Left ventricle myocardium superior (tissue), 1 donor: ENCODE data around the gene PLCB1. TPM values are rescaled to one million over a fixed set of nuclear protein-coding genes. Genes with fewer than 3 reads are reported as not detected.

Experiments used
- ATAC-seq: fragments of 200-7000 bp; cut with Tn5 transposase; one replicate; pipeline ENCODE4 v1.9.1; 2020; ENCODE audit warnings: mild to moderate bottlenecking, moderate library complexity
- DNase-seq: peaks from one replicate; pipeline ENCODE4 v3.0.0-alpha.2; 2020
- intact Hi-C: fragments of 100-400 bp; cut with micrococcal nuclease; formaldehyde crosslinking; loops from one replicate; pipeline ENCODE4 v1.11.0; 2022
- total RNA-seq: library from RNA; stranded (reverse); fragmentation: NEBNext Ultra II Directional; extraction: Animal tissue kit (Norgen Biotek cat#: 25700); gene quantifications from one replicate; pipeline ENCODE4 v1.2.1, GENCODE V29; 2021
- donor health status: DM: no; HTN: yes; CAD: no; lungs with severe emphysema.

Gene PLCB1
- total RNA-seq, 1 donor from 2014 or later: 7.7 TPM

DNA sequence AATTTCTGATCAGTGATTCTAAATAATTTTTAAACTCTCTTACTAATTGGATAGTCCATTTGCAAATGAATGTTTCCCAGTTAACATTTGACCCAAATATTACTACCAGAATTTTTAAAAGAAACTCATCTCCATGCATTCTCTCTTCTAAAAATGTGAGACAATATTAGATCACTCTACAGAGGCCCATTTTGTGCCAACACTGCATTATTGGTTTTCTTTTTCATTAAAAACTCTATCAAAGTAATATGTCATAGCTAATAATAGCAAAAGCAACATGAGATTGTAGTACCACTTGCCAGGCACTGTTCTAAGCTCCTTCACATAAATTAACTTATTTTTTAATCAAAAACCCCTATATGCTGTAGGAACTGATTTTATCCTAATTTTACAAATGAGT, 591.2 kb downstream of the PLCB1 start:
- intact Hi-C loops: loop anchor here (2.0 to 10.0 kb wide), 3 partner anchors 336 to 788 kb away; no protein-coding TSS in a partner anchor
- ATAC-seq (no peak), DNase-seq (no peak)

DNA sequence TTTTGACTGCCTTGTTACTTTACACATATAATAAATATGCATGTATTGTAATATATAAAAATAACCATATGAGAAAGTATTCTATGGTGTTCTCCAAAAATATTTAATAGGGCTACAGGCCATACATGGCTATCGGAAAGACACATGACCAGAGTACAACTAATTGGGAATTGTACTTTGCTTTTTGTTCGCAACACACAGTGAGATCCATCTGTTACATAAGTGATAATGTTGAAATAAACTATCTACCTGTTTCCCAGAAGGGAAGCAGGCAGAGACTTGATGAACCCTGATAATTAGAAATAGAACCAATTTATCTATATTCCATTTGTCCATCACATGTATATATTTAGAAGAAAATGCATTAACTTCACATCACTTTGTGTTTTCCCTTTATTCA, 592.8 kb downstream of the PLCB1 start:
- no peak for ATAC-seq
- intact Hi-C loops: loop anchor here (5.0 to 10.0 kb wide), 2 partner anchors 338 to 790 kb away; no protein-coding TSS in a partner anchor
- no peak for DNase-seq

DNA sequence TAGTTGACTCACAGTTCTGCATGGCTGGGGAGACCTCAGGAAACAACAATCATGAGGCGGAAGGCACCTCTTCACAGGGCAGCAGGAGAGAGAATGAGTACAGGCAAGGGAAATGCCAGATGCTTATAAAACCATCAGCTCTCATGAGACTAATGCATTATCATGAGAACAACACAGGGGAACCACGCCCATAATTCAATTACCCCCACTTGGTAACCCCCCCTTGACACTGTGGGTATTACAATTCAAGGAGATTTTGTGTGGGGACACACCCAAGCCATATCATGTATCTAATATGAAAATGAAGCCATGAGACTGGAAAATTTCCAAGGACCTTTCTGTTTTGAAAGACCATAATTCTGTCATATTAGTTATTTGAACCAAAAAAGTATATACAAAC, 594.4 kb downstream of the PLCB1 start:
- intact Hi-C loops: loop anchor here (10.0 kb wide), 1 partner anchor 792 kb away; no protein-coding TSS in a partner anchor
- ATAC-seq (no peak), DNase-seq (no peak)

DNA sequence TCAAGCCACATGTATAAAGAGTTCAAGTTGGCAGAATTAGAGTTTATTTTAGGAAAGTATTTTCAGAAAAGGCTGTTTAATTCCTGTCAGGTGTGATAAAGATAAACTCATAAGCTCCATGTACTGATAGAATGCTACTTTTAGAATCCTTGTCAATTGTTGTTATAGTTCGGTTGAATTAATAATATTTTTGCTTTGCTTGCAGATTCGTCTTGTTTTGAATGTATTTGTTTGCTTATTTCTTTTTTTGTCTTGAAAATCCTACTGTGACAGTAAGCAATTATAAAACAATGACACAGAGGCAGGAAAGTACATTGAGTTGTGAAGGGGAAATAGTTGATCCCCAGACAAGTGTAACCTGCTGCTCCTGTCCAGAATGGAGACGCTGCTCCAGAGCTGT, 602.9 kb downstream of the PLCB1 start:
- ATAC-seq: no peak
- intact Hi-C loops: no loop called here
- DNase-seq: no peak

DNA sequence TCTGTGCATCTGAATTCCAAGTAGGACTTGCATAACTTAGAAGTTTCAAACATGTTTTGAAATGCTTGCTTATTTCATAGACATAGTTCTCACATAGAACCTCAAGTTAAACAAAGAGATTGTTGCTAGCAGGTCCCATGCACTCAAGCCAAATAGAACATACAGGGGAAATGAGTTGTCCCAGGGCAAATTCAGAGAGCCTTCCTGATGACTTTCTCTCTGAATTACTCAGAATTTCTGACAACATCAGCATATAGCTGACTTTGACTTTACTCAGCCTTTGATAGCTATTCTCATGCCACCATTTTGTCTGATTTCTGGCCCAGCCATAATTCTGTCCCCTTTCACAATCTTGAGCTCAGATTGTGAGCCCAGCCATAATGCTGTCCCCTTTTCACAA, 603.6 kb downstream of the PLCB1 start:
- ATAC-seq: no peak
- no peak for DNase-seq
- intact Hi-C loops: no loop called here

DNA sequence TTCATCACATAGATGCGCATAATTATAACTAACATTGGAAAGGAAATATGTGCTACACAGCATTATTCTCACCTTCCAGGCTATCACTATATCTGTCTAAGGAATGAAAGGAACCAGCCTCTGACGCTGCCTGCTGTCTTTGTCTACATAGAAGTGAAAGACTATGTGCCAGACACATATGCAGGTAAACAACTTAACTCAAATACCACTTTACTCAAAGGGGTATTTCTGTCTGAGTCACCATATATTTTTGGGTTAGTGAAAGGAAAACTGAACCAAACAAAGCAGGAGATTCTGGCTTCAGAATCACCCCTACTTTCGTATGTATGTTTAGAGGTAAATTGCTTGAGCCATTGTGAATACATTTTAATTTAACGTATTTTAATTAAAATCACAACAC, 608.2 kb downstream of the PLCB1 start:
- intact Hi-C loops: no loop called here
- DNase-seq (no peak), ATAC-seq (no peak)

DNA sequence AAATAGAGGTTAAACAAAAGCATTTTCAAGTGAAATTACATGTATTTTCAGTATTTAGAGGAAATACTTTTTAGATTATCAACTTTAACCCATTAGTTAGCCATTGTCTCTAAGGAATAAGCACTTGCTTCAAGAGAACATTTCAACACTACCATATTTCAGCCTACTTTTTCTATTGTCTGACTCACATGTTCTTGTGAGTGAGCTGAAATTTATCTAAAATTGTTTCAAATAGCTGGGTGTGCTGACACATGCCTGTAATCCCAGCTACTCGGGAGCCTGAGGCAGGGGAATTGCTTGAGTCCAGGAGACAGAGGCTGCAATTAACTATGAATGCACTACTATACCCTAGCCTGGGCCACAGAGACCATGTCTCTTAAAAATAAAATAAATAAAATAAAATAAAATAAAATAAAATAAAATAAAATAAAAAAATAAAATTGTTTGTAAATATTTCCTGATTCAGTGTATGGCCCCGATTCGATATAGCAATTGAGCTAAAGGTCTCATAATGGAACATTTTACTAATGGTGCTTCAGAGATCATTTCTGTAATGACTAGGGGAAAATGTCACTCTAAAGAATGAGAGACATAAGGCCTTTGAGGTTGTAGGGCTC, 612.3 kb downstream of the PLCB1 start:
- no peak for ATAC-seq
- no peak for DNase-seq
- intact Hi-C loops: no loop called here

DNA sequence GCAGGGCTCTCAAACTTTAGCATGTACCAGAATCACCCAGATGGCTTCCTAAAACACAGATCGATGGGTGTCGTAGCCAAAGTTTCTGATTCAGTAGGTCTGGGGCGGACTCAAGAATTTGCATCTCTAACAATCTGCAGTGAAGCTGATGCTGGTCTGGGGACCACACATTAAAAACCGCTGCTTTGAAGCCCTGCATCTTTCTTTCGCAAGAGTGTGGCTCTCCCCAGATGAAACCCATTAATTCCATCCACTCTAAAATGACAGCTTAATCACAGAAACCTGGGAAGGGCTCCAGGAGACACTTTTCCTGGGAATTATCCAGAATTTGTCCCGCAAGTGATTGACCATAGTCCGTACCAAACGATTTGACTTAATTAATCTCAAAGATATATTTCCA, 617.0 kb downstream of the PLCB1 start:
- ATAC-seq: no peak
- intact Hi-C loops: no loop called here
- DNase-seq: no peak

DNA sequence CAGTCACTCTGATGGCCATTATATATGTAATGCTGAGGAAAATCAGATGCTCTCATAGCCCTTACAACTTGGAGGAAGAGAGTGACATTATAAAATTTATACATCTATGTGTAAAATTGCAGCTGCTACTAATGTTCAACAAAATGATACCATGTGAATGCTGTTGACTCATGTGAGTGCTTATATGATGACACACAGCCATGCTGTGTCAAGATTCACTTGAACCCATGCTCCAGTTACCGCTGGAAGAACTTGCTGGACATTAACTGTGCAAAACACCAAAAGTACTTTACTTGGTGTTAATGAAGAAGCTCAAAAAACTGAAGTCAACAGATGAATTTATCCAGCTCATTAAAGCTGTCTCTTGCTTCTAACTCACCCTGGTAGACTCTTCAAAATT, 617.9 kb downstream of the PLCB1 start:
- intact Hi-C loops: no loop called here
- no peak for DNase-seq
- no peak for ATAC-seq

DNA sequence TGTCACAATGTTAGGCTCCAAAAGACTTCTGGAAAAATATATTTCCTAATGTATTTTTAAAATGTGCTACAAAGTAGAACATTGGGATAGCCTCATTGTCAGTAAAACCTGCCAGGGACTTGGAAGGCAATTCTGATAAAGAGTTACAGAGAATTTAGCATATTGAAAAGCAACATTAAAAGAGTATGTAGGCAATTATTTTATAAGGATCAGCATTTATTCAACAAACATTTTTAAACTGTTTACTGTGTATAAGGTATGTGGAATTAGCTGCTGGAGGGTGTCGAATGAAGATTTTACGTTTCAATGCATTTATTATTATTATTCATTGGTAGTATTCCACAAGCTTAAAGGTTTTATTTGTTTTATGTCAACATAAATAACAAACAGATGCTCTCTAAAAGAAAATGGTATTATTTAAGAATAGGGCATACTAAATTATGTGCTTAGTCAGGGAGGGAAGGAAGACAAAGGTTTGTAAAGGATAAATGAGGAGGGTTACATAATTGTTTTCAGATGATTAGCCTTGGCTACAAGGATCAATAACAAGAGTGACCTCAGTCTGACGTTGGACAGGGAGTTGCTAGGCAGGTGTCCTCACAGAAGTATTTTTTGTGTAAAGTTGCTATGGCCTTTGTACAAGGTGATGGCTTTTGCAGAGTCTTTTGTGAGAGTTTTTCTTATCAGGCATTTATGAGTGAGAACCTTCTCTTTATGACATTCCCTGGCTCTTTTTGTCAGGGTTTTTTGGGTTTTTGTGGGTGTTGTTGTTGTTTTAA, 623.5 kb downstream of the PLCB1 start:
- no peak for ATAC-seq
- DNase-seq: no peak
- intact Hi-C loops: no loop called here

DNA sequence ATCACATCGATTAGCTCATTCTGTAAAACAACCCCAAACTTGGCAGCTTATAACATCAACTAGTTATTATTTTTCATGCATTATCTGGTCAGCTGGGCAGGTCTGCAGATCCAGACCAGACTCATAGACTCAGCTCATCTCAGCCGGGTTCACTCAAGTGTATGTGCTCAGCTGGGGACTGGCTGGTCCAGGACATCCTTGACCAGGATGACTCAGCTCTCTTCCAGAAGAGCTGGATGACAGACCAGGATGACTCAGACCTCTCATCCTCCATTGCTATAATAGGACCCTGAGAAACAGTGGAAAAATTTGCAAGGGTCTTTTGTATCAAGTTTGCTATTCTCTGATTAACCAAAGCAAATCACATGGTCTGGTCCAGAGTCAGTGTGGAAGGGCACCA, 624.3 kb downstream of the PLCB1 start:
- DNase-seq: no peak
- intact Hi-C loops: no loop called here
- ATAC-seq: peak; percentile 59

DNA sequence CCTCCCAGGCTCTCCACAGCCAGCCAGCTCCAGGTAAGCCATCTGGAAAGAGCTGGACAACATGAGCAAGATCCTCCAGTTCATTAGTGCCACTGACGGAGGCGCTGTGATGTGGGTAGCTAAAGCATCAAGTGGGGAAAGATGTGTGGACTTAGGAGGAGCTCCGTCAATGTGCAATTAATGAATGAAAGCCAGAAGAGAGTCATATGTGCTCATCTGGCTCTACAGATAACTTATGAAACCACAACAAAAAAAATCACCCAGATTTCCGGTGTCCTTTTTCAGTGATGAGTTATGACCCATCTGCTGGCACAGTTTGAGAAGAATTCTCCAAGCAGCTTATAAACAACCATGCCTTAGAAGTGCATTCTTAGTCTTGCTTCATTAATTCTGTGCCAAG, 625.1 kb downstream of the PLCB1 start:
- DNase-seq: no peak
- ATAC-seq: no peak
- intact Hi-C loops: no loop called here

DNA sequence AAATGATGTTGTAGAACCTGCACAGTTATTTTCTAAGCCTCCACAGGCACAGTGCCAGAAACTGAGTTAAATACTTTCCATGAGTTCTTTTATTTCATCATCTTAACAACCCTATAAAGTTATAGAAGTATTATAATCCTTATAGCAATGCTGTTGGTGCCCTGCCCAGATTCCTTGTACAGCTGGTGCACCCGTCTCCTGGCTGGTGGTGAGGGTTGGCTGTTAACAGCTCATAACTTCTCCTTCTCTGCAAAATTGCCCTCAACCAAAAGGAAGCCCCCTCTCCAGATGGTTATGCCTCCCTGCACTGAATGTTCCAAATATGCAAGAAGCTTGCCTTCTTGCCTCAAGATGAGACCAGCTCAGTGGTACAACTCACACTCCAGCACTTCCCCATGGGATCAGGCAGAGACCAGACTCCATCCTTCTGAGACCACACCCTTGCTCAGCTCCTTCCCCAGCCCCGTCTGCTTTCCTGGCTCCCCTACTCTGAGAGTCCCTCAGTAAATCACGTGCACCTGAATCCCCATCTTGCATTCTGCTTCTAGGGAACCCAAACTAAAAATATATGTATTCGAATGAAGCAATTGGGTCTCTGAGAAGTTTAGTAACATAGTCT, 632.4 kb downstream of the PLCB1 start:
- intact Hi-C loops: no loop called here
- DNase-seq (no peak), ATAC-seq (no peak)

DNA sequence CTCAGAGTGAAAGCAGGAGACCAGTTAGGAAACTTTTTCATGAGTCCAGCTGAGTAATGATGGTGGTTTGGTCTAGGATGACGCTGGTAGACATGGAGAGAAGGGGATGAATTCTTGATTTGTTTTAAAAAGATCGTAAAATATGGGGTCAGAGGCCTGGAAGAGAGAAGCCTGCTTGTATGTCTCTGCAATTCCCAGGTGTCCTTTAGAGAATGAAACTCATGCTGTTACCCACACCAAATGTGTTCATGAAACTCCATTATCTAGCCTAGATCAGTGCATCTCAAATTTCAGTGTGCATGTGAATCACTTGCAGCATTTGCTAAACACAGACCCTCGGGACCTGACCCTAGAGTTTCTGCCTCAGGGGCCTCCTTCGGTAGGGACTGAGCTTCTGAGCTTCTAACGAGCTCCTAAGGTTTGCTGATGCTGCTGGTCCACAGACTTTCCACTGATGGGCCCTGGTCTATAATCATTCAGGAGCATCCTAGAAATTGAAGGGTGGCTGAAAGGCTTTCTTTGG, 634.9 kb downstream of the PLCB1 start:
- intact Hi-C loops: no loop called here
- ATAC-seq (no peak), DNase-seq (no peak)

DNA sequence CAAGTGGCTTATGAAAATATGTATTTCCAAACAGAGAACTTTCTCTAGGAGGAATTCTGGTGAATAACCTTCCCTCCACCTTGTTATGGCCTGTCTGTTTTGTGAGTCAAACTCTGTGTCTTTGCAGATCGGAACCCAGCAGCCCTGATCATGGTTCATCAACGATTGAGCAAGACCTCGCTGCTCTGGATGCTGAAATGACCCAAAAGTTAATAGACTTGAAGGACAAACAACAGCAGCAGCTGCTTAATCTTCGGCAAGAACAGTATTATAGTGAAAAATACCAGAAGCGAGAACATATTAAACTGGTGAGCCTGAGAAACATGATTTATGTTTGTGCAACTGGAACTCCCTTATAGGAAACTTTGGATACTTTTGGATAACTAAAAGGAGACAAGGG, 642.3 kb downstream of the PLCB1 start:
- ATAC-seq (no peak), DNase-seq (no peak)
- intact Hi-C loops: no loop called here

DNA sequence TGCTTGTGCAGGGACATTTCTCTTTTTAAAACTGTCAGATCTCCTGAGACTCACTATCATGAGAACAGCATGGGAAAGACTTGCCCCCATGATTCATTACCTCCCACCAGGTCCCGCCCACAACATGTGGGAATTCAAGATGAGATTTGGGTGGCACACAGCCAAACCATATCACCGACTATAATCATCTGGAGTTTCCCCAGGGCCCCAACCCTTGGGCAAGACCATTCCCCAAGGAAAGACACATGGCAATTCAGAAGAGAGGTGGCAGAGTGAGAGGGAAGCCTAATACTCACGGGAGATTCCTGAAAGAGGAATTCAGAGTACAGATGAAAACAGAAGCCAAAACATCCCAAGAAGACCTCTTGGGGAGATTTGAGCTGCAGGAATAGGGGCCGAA, 645.8 kb downstream of the PLCB1 start:
- no peak for ATAC-seq
- intact Hi-C loops: no loop called here

DNA sequence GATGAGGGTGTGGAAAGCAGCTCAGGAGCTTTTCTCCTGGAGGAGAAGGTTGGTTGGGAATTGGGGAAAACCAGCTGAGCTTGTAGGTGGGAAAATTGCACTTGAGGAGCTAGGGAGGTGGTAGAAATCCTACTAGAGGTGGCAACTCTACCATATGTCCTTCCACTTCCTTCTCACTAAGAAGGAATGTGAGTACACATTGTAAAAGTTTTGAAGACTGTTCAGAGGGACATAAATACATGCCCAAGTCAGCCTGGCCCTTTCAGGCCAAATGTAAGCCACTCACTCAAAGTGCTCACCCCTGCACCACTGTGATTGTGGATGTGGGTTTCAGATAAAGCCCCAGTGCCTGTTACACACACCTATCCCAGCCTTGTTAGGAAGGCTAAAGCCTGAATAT, 646.3 kb downstream of the PLCB1 start:
- DNase-seq (no peak), ATAC-seq (no peak)
- intact Hi-C loops: no loop called here

More for the DNA sequence above, 645.8 kb downstream of the PLCB1 start:
- DNase-seq: no peak

DNA sequence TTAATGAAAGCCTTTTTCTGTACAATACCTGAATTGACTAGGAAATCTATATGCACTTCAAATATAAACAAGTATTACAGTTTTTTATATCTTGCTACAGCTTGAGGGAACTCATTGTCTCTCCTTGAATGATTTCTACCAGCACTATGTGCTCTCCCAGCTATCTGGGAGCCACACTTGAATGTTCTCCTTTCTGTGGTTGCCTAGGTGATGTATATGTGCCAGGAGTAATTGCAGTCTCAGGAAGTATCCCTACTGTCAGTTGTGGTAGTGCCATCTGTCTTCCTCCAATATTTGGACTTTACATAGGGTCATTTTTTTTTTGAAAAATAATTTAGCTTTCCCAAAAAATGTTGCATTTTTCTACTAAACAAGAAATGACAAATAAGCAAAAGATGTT, 648.8 kb downstream of the PLCB1 start:
- DNase-seq: no peak
- no peak for ATAC-seq
- intact Hi-C loops: no loop called here

DNA sequence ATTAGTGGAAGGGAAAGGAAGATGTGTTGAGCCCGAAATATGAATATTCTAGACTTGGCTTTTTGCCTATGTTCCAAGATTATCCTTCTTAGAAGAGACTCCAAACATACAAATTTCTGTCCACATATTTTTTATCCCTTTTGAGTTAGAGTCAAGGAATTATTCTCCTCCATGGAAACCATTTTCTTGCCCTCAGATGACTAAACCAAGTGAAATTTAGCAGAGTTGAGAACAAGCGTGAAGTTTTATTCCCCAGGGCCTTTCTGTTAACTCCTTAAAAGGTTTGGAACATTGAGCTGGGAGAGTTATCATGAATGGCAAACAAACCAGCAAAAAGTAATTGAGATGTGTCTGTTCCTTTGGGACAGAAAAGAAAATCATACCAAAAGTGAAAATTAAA, 650.7 kb downstream of the PLCB1 start:
- intact Hi-C loops: no loop called here
- DNase-seq (no peak), ATAC-seq (peak; percentile 35)

DNA sequence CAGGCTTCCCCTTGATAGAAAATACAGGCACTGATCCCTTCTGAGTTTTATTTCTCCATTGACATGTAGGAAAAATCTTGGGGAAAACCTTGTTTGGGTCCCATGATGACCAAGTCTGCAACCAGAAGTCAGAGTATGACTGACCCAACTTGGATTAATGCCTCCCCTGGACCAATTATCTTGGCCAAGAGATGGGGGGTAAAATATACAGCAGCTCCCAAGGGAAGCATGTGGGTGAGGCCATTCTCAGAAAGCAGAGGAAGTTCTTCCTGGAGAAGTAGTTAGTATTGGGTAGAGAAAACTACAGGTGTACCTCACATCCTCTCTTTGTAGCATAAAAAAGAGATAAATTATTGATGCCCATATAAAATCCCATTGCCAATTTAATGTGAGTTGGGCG, 651.7 kb downstream of the PLCB1 start:
- ATAC-seq: no peak
- intact Hi-C loops: no loop called here
- DNase-seq: no peak
